ENCODE measurements around the gene FLVCR2.

DNA sequence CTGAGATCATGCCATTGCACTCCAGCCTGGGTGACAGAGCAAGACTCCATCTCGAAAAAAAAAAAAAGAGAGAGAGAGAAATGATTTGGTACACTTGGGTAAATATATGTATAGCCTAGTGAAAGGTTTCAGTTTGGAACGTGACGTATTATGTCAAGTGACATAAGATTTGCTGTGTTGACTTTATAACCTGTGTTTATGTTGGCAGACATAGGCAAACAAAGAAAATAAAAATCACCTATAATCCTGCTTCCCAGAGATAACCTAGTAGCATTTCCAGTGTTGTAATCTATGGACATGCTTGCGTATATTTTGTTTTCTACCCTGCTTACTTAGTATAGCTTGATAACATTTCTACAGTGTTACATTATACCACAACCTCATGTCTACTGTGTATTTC, 65.6 kb downstream of the FLVCR2 start:
- TF ChIP-seq ZBTB6 (tag by site-specific recombination; IDR thresholded peaks at IDR 0.05) (no peak), ZNF629 (tag by site-specific recombination; IDR thresholded peaks at IDR 0.05) (peak; percentile 82), ZNF544 (tag by site-specific recombination; IDR thresholded peaks at IDR 0.05) (no peak)

Measured in HEK293 (cell line).